AG04450 (cell line): ENCODE measurements around the gene ABCB11. TPM values are rescaled to one million over a fixed set of nuclear protein-coding genes. Genes with fewer than 3 reads are reported as not detected.

Source experiments
- CTCF ChIA-PET: fragments of 300-600, 350-600 bp; formaldehyde crosslinking; extraction: SDS; loops from one replicate; lab custom pipeline; 2022; ENCODE audit warnings: antibody characterized with exemption, inconsistent platforms; lab: Charles Lee
- POLR2A ChIA-PET: fragments of 350-600 bp; formaldehyde crosslinking; extraction: SDS; loops from one replicate; lab custom pipeline; 2021; ENCODE audit warnings: antibody characterized with exemption, inconsistent platforms; lab: Yijun Ruan, JAX
- DNase-seq: peaks from one replicate; pipeline ENCODE4 v3.0.0-alpha.2; 2011; ENCODE audit warnings: low read depth, low spot score
- H3K27ac ChIP-seq: one replicate; pipeline ENCODE4 v1.5.1; 2012; ENCODE audit warnings: low read depth, low read length, control low read depth
- H3K27me3 ChIP-seq: one replicate; pipeline ENCODE4 v1.6.0; 2012; ENCODE audit warnings: low read length; ENCODE audit not compliant: control insufficient read depth, insufficient read depth
- H3K4me3 ChIP-seq: 2 replicates; pipeline ENCODE4 v1.5.1; 2011; ENCODE audit warnings: mild to moderate bottlenecking, low read depth, low read length, control low read depth
- H3K9me3 ChIP-seq: 2 replicates; pipeline ENCODE4 v1.5.1; 2012; ENCODE audit warnings: low read length; ENCODE audit not compliant: control insufficient read depth, insufficient read depth
- polyA plus RNA-seq: library from polyadenylated mRNA; depleted of rRNA; stranded (reverse); fragments of >200 nt; gene quantifications from 2 replicates; pipeline ENCODE4 v1.2.3, GENCODE V29; 2011
- TF ChIP-seq, protein P1 (sequence below): IDR thresholded peaks from 2 replicates; pipeline ENCODE4 v1.5.1; 2011; ENCODE audit warnings: low read depth, low read length, control low read depth, inconsistent platforms

The ABCB11 gene
- polyA plus RNA-seq, 1 experiment = not detected

GRCh38 chr2:169041594-169041993 is 10.5 kb upstream of the ABCB11 start:
- Histone ChIP-seq H3K9me3 (no peaks in the 10 kb centered on the region; the same call in 1 of the 2 replicates), H3K27me3 (no peaks in the 10 kb centered on the region), H3K27ac (no peak overlapping the region), H3K4me3 (no peak overlapping the region)
- ChIA-PET CTCF (no interaction called here), POLR2A (no interaction called here)
- no peak for DNase-seq
- TF ChIP-seq, protein P1, sequence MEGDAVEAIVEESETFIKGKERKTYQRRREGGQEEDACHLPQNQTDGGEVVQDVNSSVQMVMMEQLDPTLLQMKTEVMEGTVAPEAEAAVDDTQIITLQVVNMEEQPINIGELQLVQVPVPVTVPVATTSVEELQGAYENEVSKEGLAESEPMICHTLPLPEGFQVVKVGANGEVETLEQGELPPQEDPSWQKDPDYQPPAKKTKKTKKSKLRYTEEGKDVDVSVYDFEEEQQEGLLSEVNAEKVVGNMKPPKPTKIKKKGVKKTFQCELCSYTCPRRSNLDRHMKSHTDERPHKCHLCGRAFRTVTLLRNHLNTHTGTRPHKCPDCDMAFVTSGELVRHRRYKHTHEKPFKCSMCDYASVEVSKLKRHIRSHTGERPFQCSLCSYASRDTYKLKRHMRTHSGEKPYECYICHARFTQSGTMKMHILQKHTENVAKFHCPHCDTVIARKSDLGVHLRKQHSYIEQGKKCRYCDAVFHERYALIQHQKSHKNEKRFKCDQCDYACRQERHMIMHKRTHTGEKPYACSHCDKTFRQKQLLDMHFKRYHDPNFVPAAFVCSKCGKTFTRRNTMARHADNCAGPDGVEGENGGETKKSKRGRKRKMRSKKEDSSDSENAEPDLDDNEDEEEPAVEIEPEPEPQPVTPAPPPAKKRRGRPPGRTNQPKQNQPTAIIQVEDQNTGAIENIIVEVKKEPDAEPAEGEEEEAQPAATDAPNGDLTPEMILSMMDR = no peak

DNA sequence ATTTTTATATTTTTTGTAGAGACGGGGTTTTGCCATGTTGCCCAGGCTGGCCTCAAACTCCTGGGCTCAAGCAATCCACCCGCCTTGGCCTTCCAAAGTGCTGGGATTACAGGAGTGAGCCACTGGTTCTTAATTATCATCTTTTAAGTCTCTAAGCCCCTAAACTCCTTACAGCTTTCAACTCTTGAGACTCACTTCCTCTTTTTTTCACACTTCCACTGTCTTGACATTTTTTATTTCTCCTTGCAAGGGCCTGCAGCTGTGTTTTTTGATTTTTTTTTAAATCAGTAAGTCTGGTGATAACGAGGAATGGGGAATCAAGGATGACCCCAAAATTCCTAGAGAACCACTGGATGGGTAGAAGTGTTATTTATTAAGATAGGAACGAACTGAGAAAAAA is 8.6 kb upstream of the ABCB11 start:
- TF ChIP-seq, protein P1 = no peak
- H3K27me3 ChIP-seq = no peaks in the 10 kb centered on the region
- ChIA-PET CTCF (no interaction called here), POLR2A (no interaction called here)
- H3K27ac ChIP-seq = no peak overlapping the region
- no peak for DNase-seq
- no peak overlapping the region for H3K4me3 ChIP-seq
- H3K9me3 ChIP-seq = no peaks in the 10 kb centered on the region; the same call in 1 of the 2 replicates

GRCh38 chr2:169038338-169038757 is 7.2 kb upstream of the ABCB11 start:
- H3K27me3 ChIP-seq = no peaks in the 10 kb centered on the region
- POLR2A ChIA-PET = no interaction called here
- H3K27ac ChIP-seq = no peak overlapping the region
- TF ChIP-seq, protein P1 = no peak
- no peaks in the 10 kb centered on the region for H3K9me3 ChIP-seq
- no peak for DNase-seq
- no peak overlapping the region for H3K4me3 ChIP-seq
- CTCF ChIA-PET = no interaction called here

DNA sequence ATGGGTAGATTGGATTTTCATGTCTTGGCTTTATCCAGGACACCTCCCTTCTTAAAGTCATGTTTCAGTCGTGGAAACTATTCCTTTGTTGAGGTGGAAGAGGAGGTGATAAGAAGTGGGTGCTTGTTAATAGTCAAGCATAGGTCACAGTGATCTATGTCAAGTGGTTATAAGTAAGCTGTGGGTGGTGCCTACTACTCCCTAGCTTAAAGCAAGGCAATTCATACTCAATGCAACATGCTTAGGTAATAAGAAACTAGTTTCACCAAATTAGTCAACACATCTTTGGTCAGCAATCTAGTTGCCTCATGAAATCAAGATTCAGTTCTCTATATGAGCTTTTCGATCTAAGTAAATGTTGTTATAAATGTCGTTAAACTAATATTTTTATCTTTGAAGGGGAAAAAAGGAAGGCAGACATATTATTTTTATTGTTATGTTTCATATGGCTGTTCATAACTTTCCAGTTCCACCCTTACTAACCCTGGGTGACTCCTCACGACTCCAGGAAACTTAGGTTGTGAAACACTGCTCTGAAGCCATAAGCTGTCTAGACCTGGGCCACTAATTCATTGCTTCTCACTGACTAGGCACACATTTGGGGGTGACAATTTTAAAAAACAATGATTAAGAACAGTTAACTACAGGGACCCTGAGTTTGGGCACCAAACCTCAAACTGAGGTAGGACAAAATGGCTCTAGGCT is 5.8 kb upstream of the ABCB11 start:
- Histone ChIP-seq H3K4me3 (no peak overlapping the region), H3K27me3 (no peaks in the 10 kb centered on the region), H3K9me3 (no peaks in the 10 kb centered on the region), H3K27ac (no peak overlapping the region)
- ChIA-PET POLR2A (no interaction called here), CTCF (no interaction called here)
- TF ChIP-seq, protein P1 = no peak
- DNase-seq = no peak

- no peak overlapping the region for H3K4me3 ChIP-seq
- TF ChIP-seq, protein P1 = no peak
- H3K27ac ChIP-seq = no peak overlapping the region
- DNase-seq = no peak
- ChIA-PET POLR2A (no interaction called here), CTCF (no interaction called here)
- no peaks in the 10 kb centered on the region for H3K9me3 ChIP-seq
- no peaks in the 10 kb centered on the region for H3K27me3 ChIP-seq
These were observed 4.8 kb upstream of the ABCB11 start for GRCh38 chr2:169035887-169036286.
